SJSA1 (cell line): ENCODE data around the gene RPA1. TPM values are rescaled to one million over a fixed set of nuclear protein-coding genes. Genes with fewer than 3 reads are reported as not detected.

ENCODE experiments used
- DNase-seq, 2 experiments: peaks; one replicate each; pipeline ENCODE4 v3.0.0-alpha.2; 2015 to 2020; ENCODE audit warnings: low spot score in 2 of 2, low read depth in 1 of 2
- H3K27ac ChIP-seq: fragments of 250-450 bp; sonication (Bioruptor Pico); 2 replicates; pipeline ENCODE4 v1.5.1; 2020; ENCODE audit warnings: mild to moderate bottlenecking, moderate library complexity
- H3K27me3 ChIP-seq: fragments of 250-450 bp; sonication (Bioruptor Pico); replicated peaks from 2 replicates; pipeline ENCODE4 v1.5.1; 2020; ENCODE audit warnings: mild to moderate bottlenecking, moderate library complexity
- H3K36me3 ChIP-seq: fragments of 250-450 bp; sonication (Bioruptor Pico); 2 replicates; pipeline ENCODE4 v1.5.1; 2020; ENCODE audit warnings: mild to moderate bottlenecking
- H3K4me1 ChIP-seq: fragments of 250-450 bp; sonication (Bioruptor Pico); replicated peaks from 2 replicates; pipeline ENCODE4 v1.6.1; 2021; ENCODE audit warnings: mild to moderate bottlenecking
- H3K4me3 ChIP-seq: fragments of 250-450 bp; sonication (Bioruptor Pico); 2 replicates; pipeline ENCODE4 v1.5.1; 2020; ENCODE audit warnings: mild to moderate bottlenecking
- H3K9me3 ChIP-seq: fragments of 250-450 bp; sonication (Bioruptor Pico); replicated peaks from 2 replicates; pipeline ENCODE4 v1.5.1; 2020; ENCODE audit warnings: mild to moderate bottlenecking
- total RNA-seq: library from RNA; depleted of rRNA; stranded (reverse); fragments of >200 nt; shearing (Covaris generic); gene quantifications from 2 replicates; pipeline ENCODE4 v1.2.3, GENCODE V29; 2014

The RPA1 gene
- total RNA-seq, 1 experiment from 2014 or later, result 34.3 TPM

GRCh38 chr17:1939981-1940809 is 110.4 kb downstream of the RPA1 start:
- H3K27me3 ChIP-seq, result peaks cover 4% of the 10 kb centered on the region
- no peaks in the 10 kb centered on the region for H3K36me3 ChIP-seq
- no peak overlapping the region for H3K4me3 ChIP-seq
- H3K27ac ChIP-seq, result no peak overlapping the region
- no peak for DNase-seq
- no peaks in the 10 kb centered on the region for H3K4me1 ChIP-seq
- H3K9me3 ChIP-seq, result no peaks in the 10 kb centered on the region

GRCh38 chr17:1940810-1941185 is 111.0 kb downstream of the RPA1 start:
- H3K27ac ChIP-seq, result no peak overlapping the region
- no peak for DNase-seq
- no peaks in the 10 kb centered on the region for H3K36me3 ChIP-seq
- H3K4me3 ChIP-seq, result no peak overlapping the region
- peaks cover 4% of the 10 kb centered on the region for H3K27me3 ChIP-seq
- no peaks in the 10 kb centered on the region for H3K9me3 ChIP-seq
- no peaks in the 10 kb centered on the region for H3K4me1 ChIP-seq

GRCh38 chr17:1941272-1942065 is 111.7 kb downstream of the RPA1 start:
- Histone ChIP-seq H3K4me1 (no peaks in the 10 kb centered on the region), H3K4me3 (no peak overlapping the region), H3K27ac (no peak overlapping the region), H3K9me3 (no peaks in the 10 kb centered on the region), H3K27me3 (peaks cover 4% of the 10 kb centered on the region), H3K36me3 (no peaks in the 10 kb centered on the region)
- DNase-seq, result no peak

GRCh38 chr17:1942066-1942365 is 112.2 kb downstream of the RPA1 start:
- Histone ChIP-seq H3K36me3 (no peaks in the 10 kb centered on the region), H3K4me1 (no peaks in the 10 kb centered on the region), H3K27me3 (peaks cover 4% of the 10 kb centered on the region), H3K9me3 (no peaks in the 10 kb centered on the region), H3K4me3 (no peak overlapping the region), H3K27ac (no peak overlapping the region)
- DNase-seq, result no peak

GRCh38 chr17:1942666-1943435 is 113.0 kb downstream of the RPA1 start:
- H3K9me3 ChIP-seq, result no peaks in the 10 kb centered on the region
- H3K27me3 ChIP-seq, result peaks cover 4% of the 10 kb centered on the region
- no peak overlapping the region for H3K27ac ChIP-seq
- H3K4me3 ChIP-seq, result no peak overlapping the region
- H3K36me3 ChIP-seq, result no peaks in the 10 kb centered on the region
- DNase-seq, result no peak
- no peaks in the 10 kb centered on the region for H3K4me1 ChIP-seq

- no peak overlapping the region for H3K27ac ChIP-seq
- H3K4me1 ChIP-seq, result no peaks in the 10 kb centered on the region
- H3K9me3 ChIP-seq, result no peaks in the 10 kb centered on the region
- H3K4me3 ChIP-seq, result no peak overlapping the region
- peaks cover 4% of the 10 kb centered on the region for H3K27me3 ChIP-seq
- H3K36me3 ChIP-seq, result no peaks in the 10 kb centered on the region
- DNase-seq, result no peak
Observed at GRCh38 chr17:1943436-1943831, 113.6 kb downstream of the RPA1 start.

- Histone ChIP-seq H3K27ac (no peak overlapping the region), H3K27me3 (peaks cover 4% of the 10 kb centered on the region), H3K9me3 (no peaks in the 10 kb centered on the region), H3K36me3 (no peaks in the 10 kb centered on the region), H3K4me1 (no peaks in the 10 kb centered on the region), H3K4me3 (no peak overlapping the region)
- DNase-seq, result no peak
Observed at GRCh38 chr17:1945621-1946020, 115.8 kb downstream of the RPA1 start.

- Histone ChIP-seq H3K4me1 (no peaks in the 10 kb centered on the region), H3K27ac (no peak overlapping the region), H3K36me3 (no peaks in the 10 kb centered on the region), H3K9me3 (no peaks in the 10 kb centered on the region), H3K27me3 (no peaks in the 10 kb centered on the region), H3K4me3 (no peak overlapping the region)
- DNase-seq, result no peak
Observed at GRCh38 chr17:1946021-1946932, 116.5 kb downstream of the RPA1 start.

GRCh38 chr17:1947229-1947742 is 117.5 kb downstream of the RPA1 start:
- H3K4me1 ChIP-seq, result no peaks in the 10 kb centered on the region
- no peak overlapping the region for H3K27ac ChIP-seq
- no peaks in the 10 kb centered on the region for H3K9me3 ChIP-seq
- no peaks in the 10 kb centered on the region for H3K36me3 ChIP-seq
- H3K4me3 ChIP-seq, result no peak overlapping the region
- no peaks in the 10 kb centered on the region for H3K27me3 ChIP-seq
- DNase-seq, result no peak

GRCh38 chr17:1947743-1948516 is 118.1 kb downstream of the RPA1 start:
- H3K27ac ChIP-seq, result no peak overlapping the region
- no peak for DNase-seq
- no peaks in the 10 kb centered on the region for H3K36me3 ChIP-seq
- H3K9me3 ChIP-seq, result no peaks in the 10 kb centered on the region
- H3K27me3 ChIP-seq, result no peaks in the 10 kb centered on the region
- no peaks in the 10 kb centered on the region for H3K4me1 ChIP-seq
- no peak overlapping the region for H3K4me3 ChIP-seq

GRCh38 chr17:1948517-1948825 is 118.7 kb downstream of the RPA1 start:
- Histone ChIP-seq H3K9me3 (no peaks in the 10 kb centered on the region), H3K36me3 (no peaks in the 10 kb centered on the region), H3K27me3 (no peaks in the 10 kb centered on the region), H3K4me3 (no peak overlapping the region), H3K27ac (no peak overlapping the region), H3K4me1 (no peaks in the 10 kb centered on the region)
- DNase-seq, result no peak
